Activated naive CD4-positive, alpha-beta T cell treated with anti-CD3 and anti-CD28 coated beads, Interleukin-2, amount 50 U/mL, for 24 hours (primary cell): ENCODE data around the gene MIEN1.
A peak's percentile ranks its signal among the peaks of the same experiment; 100 is the strongest.
"Not testable (repeated sequence)": the region's sequence is repeated elsewhere in the genome, so short reads cannot be mapped to it uniquely, and the experiment has no call there.

Experiments used
- H3K27ac Mint-ChIP-seq: one replicate; pipeline ENCODE4 v1.8.0; 2021; ENCODE audit warnings: mild to moderate bottlenecking, mixed read lengths
- H3K27me3 Mint-ChIP-seq: one replicate; pipeline ENCODE4 v1.8.0; 2021; ENCODE audit warnings: mixed read lengths
- H3K36me3 Mint-ChIP-seq: one replicate; pipeline ENCODE4 v1.8.0; 2021; ENCODE audit warnings: mixed read lengths
- H3K4me1 Mint-ChIP-seq: one replicate; pipeline ENCODE4 v1.8.0; 2021; ENCODE audit warnings: mixed read lengths
- H3K4me3 Mint-ChIP-seq: one replicate; pipeline ENCODE4 v1.8.0; 2021; ENCODE audit warnings: mild to moderate bottlenecking, mixed read lengths
- H3K9me3 Mint-ChIP-seq: one replicate; pipeline ENCODE4 v1.8.0; 2021; ENCODE audit warnings: mixed read lengths

Gene MIEN1

GRCh38 chr17:39730095-39730921 lies at the start of gene MIEN1:
Gene MIEN1, minus strand, starts transcription at chr17:39730532. Its CDS starts 37 bp downstream, at chr17:39730495.
- Mint-ChIP-seq H3K9me3 (no peaks in the 10 kb centered on the region), H3K27me3 (no peaks in the 10 kb centered on the region), H3K4me3 (peak within 1 kb of the TSS; percentile 93), H3K36me3 (peaks cover 6% of the 10 kb centered on the region), H3K27ac (peak within 1 kb of the TSS; percentile 91), H3K4me1 (peaks cover 19% of the 10 kb centered on the region)

GRCh38 chr17:39777534-39778365 lies 47.4 kb upstream of the MIEN1 start:
- peaks cover 88% of the 10 kb centered on the region for H3K4me1 Mint-ChIP-seq
- H3K27me3 Mint-ChIP-seq, result no peaks in the 10 kb centered on the region
- H3K9me3 Mint-ChIP-seq, result no peaks in the 10 kb centered on the region
- peak overlapping the region; percentile 90 for H3K4me3 Mint-ChIP-seq
- H3K36me3 Mint-ChIP-seq, result peaks cover 28% of the 10 kb centered on the region
- H3K27ac Mint-ChIP-seq, result peak overlapping the region; percentile 93

- H3K27me3 Mint-ChIP-seq, result no peaks in the 10 kb centered on the region
- H3K36me3 Mint-ChIP-seq, result peaks cover 32% of the 10 kb centered on the region
- peak overlapping the region; percentile 93 for H3K27ac Mint-ChIP-seq
Measured at GRCh38 chr17:39776252-39776651, 45.9 kb upstream of the MIEN1 start.

GRCh38 chr17:39775031-39775430 lies 44.7 kb upstream of the MIEN1 start:
- peaks cover 91% of the 10 kb centered on the region for H3K4me1 Mint-ChIP-seq
- peak overlapping the region; percentile 95 for H3K27ac Mint-ChIP-seq
- no peaks in the 10 kb centered on the region for H3K9me3 Mint-ChIP-seq
- peaks cover 33% of the 10 kb centered on the region for H3K36me3 Mint-ChIP-seq
- no peaks in the 10 kb centered on the region for H3K27me3 Mint-ChIP-seq
- peak overlapping the region; percentile 79 for H3K4me3 Mint-ChIP-seq

More at GRCh38 chr17:39776252-39776651, 45.9 kb upstream of the MIEN1 start:
- Mint-ChIP-seq H3K4me1 (peaks cover 88% of the 10 kb centered on the region), H3K4me3 (peak overlapping the region; percentile 90), H3K9me3 (no peaks in the 10 kb centered on the region)

- Mint-ChIP-seq H3K27ac (peak overlapping the region; percentile 97), H3K4me3 (peak overlapping the region; percentile 82), H3K9me3 (no peaks in the 10 kb centered on the region), H3K4me1 (peaks cover 96% of the 10 kb centered on the region), H3K27me3 (no peaks in the 10 kb centered on the region), H3K36me3 (peaks cover 35% of the 10 kb centered on the region)
Measured at GRCh38 chr17:39774047-39774446, 43.7 kb upstream of the MIEN1 start.

GRCh38 chr17:39772987-39773934 lies 42.9 kb upstream of the MIEN1 start:
- Mint-ChIP-seq H3K27ac (peak overlapping the region; percentile 99), H3K4me3 (peak overlapping the region; percentile 75), H3K36me3 (peaks cover 39% of the 10 kb centered on the region), H3K27me3 (no peaks in the 10 kb centered on the region), H3K9me3 (no peaks in the 10 kb centered on the region), H3K4me1 (peaks cover 96% of the 10 kb centered on the region)

GRCh38 chr17:39772415-39772814 lies 42.1 kb upstream of the MIEN1 start:
- H3K9me3 Mint-ChIP-seq, result no peaks in the 10 kb centered on the region
- H3K27me3 Mint-ChIP-seq, result no peaks in the 10 kb centered on the region
- H3K4me1 Mint-ChIP-seq, result peaks cover 96% of the 10 kb centered on the region
- peaks cover 41% of the 10 kb centered on the region for H3K36me3 Mint-ChIP-seq
- peak overlapping the region; percentile 99 for H3K27ac Mint-ChIP-seq
- H3K4me3 Mint-ChIP-seq, result peak overlapping the region; percentile 70

GRCh38 chr17:39769974-39770587 lies 39.7 kb upstream of the MIEN1 start:
- H3K9me3 Mint-ChIP-seq, result no peaks in the 10 kb centered on the region
- H3K27me3 Mint-ChIP-seq, result no peaks in the 10 kb centered on the region
- peaks cover 99% of the 10 kb centered on the region for H3K4me1 Mint-ChIP-seq
- H3K4me3 Mint-ChIP-seq, result peak overlapping the region; percentile 63
- H3K27ac Mint-ChIP-seq, result peak overlapping the region; percentile 99
- H3K36me3 Mint-ChIP-seq, result peaks cover 53% of the 10 kb centered on the region

GRCh38 chr17:39767147-39767546 lies 36.8 kb upstream of the MIEN1 start:
- no peaks in the 10 kb centered on the region for H3K27me3 Mint-ChIP-seq
- peaks cover 85% of the 10 kb centered on the region for H3K4me1 Mint-ChIP-seq
- no peaks in the 10 kb centered on the region for H3K9me3 Mint-ChIP-seq

GRCh38 chr17:39765766-39766165 lies 35.4 kb upstream of the MIEN1 start:
- Mint-ChIP-seq H3K27me3 (no peaks in the 10 kb centered on the region), H3K27ac (peak overlapping the region; percentile 60), H3K36me3 (peaks cover 47% of the 10 kb centered on the region), H3K9me3 (no peaks in the 10 kb centered on the region), H3K4me1 (peaks cover 75% of the 10 kb centered on the region), H3K4me3 (no peak overlapping the region)

More at GRCh38 chr17:39767147-39767546, 36.8 kb upstream of the MIEN1 start:
- Mint-ChIP-seq H3K4me3 (peak overlapping the region; percentile 54), H3K27ac (peak overlapping the region; percentile 99), H3K36me3 (peaks cover 51% of the 10 kb centered on the region)

GRCh38 chr17:39765175-39765574 lies 34.8 kb upstream of the MIEN1 start:
- H3K4me3 Mint-ChIP-seq, result no peak overlapping the region
- peaks cover 47% of the 10 kb centered on the region for H3K36me3 Mint-ChIP-seq
- H3K27me3 Mint-ChIP-seq, result no peaks in the 10 kb centered on the region
- peaks cover 71% of the 10 kb centered on the region for H3K4me1 Mint-ChIP-seq
- H3K9me3 Mint-ChIP-seq, result no peaks in the 10 kb centered on the region
- peak overlapping the region; percentile 60 for H3K27ac Mint-ChIP-seq

- not testable (repeated sequence) for H3K27ac Mint-ChIP-seq, H3K4me3 Mint-ChIP-seq, H3K27me3 Mint-ChIP-seq, H3K9me3 Mint-ChIP-seq
- peaks cover 45% of the 10 kb centered on the region for H3K36me3 Mint-ChIP-seq
- peaks cover 67% of the 10 kb centered on the region for H3K4me1 Mint-ChIP-seq
Measured at GRCh38 chr17:39764171-39764570, 33.8 kb upstream of the MIEN1 start.

GRCh38 chr17:39763051-39763820 lies 32.9 kb upstream of the MIEN1 start:
- peaks cover 42% of the 10 kb centered on the region for H3K36me3 Mint-ChIP-seq
- H3K9me3 Mint-ChIP-seq, result no peaks in the 10 kb centered on the region
- peaks cover 67% of the 10 kb centered on the region for H3K4me1 Mint-ChIP-seq
- H3K27me3 Mint-ChIP-seq, result no peaks in the 10 kb centered on the region
- peak overlapping the region; percentile 82 for H3K27ac Mint-ChIP-seq
- H3K4me3 Mint-ChIP-seq, result peak overlapping the region; percentile 3
